T-helper 17 cell (primary cell): ENCODE measurements around the gene PRKCE. TPM values are rescaled to one million over a fixed set of nuclear protein-coding genes. Genes with fewer than 3 reads are reported as not detected.

Source experiments
- ATAC-seq: fragments of 150-1000 bp; cut with Tn5 transposase; 2 replicates; pipeline ENCODE4 v1.10.0; 2021; ENCODE audit warnings: mild to moderate bottlenecking, moderate library complexity
- DNase-seq, 3 donors: peaks; one replicate each; pipeline versions ENCODE4 v3.0.0 to v3.0.0-alpha.2; 2020 to 2021
- H3K9me3 ChIP-seq: one replicate; pipeline ENCODE4 v1.7.0; 2013; ENCODE audit warnings: low read length, mild to moderate bottlenecking; ENCODE audit not compliant: control insufficient read depth, poor library complexity, severe bottlenecking
- H3K27ac Mint-ChIP-seq: one replicate; pipeline ENCODE4 v1.8.0; 2022; ENCODE audit warnings: mild to moderate bottlenecking, moderate library complexity, mixed read lengths
- H3K27me3 Mint-ChIP-seq: one replicate; pipeline ENCODE4 v1.8.0; 2022; ENCODE audit warnings: mixed read lengths
- H3K36me3 Mint-ChIP-seq: one replicate; pipeline ENCODE4 v1.8.0; 2022; ENCODE audit warnings: low read depth, mixed read lengths
- H3K4me1 Mint-ChIP-seq: one replicate; pipeline ENCODE4 v1.8.0; 2022; ENCODE audit warnings: mild to moderate bottlenecking, mixed read lengths
- H3K4me3 Mint-ChIP-seq: one replicate; pipeline ENCODE4 v1.8.0; 2022; ENCODE audit warnings: mild to moderate bottlenecking, moderate library complexity, mixed read lengths
- total RNA-seq, 4 donors: library from RNA in 2 of 4; stranded (reverse) in 2 of 4; gene quantifications; one replicate each; pipeline ENCODE4 v1.2.3 and lab custom pipeline; 2022 to 2026

Gene PRKCE
- total RNA-seq, 2 donors from 2014 or later: 17.6 to 23.7 TPM

- H3K4me3 Mint-ChIP-seq: no peak overlapping the region
- H3K36me3 Mint-ChIP-seq: peaks cover 2% of the 10 kb centered on the region
These were observed 467.3 kb downstream of the PRKCE start for GRCh38 chr2:46118656-46119371.

GRCh38 chr2:46119453-46119852, 468.0 kb downstream of the PRKCE start:
- Mint-ChIP-seq H3K4me1 (no peaks in the 10 kb centered on the region), H3K4me3 (no peak overlapping the region), H3K27me3 (no peaks in the 10 kb centered on the region), H3K27ac (no peak overlapping the region), H3K36me3 (peaks cover 2% of the 10 kb centered on the region)
- DNase-seq: no peak
- ATAC-seq: no peak
- no peaks in the 10 kb centered on the region for H3K9me3 ChIP-seq

More at GRCh38 chr2:46118656-46119371, 467.3 kb downstream of the PRKCE start:
- Mint-ChIP-seq H3K27me3 (no peaks in the 10 kb centered on the region), H3K4me1 (no peaks in the 10 kb centered on the region), H3K27ac (no peak overlapping the region)
- ATAC-seq: no peak
- DNase-seq: no peak
- H3K9me3 ChIP-seq: no peaks in the 10 kb centered on the region

- DNase-seq (no peak), ATAC-seq (no peak)
- H3K4me1 Mint-ChIP-seq: no peaks in the 10 kb centered on the region
- H3K27me3 Mint-ChIP-seq: no peaks in the 10 kb centered on the region
- H3K36me3 Mint-ChIP-seq: peaks cover 4% of the 10 kb centered on the region
- H3K4me3 Mint-ChIP-seq: no peak overlapping the region
- H3K27ac Mint-ChIP-seq: no peak overlapping the region
- H3K9me3 ChIP-seq: no peaks in the 10 kb centered on the region
These were observed 469.5 kb downstream of the PRKCE start for GRCh38 chr2:46120792-46121555.

GRCh38 chr2:46122318-46122976, 471.0 kb downstream of the PRKCE start:
- H3K27me3 Mint-ChIP-seq: no peaks in the 10 kb centered on the region
- ATAC-seq: no peak
- no peak for DNase-seq
- H3K4me1 Mint-ChIP-seq: no peaks in the 10 kb centered on the region
- H3K27ac Mint-ChIP-seq: no peak overlapping the region
- H3K4me3 Mint-ChIP-seq: no peak overlapping the region
- no peaks in the 10 kb centered on the region for H3K9me3 ChIP-seq
- peaks cover 2% of the 10 kb centered on the region for H3K36me3 Mint-ChIP-seq

GRCh38 chr2:46123013-46123412, 471.5 kb downstream of the PRKCE start:
- Mint-ChIP-seq H3K4me3 (no peak overlapping the region), H3K36me3 (peaks cover 2% of the 10 kb centered on the region), H3K27ac (no peak overlapping the region), H3K27me3 (no peaks in the 10 kb centered on the region), H3K4me1 (no peaks in the 10 kb centered on the region)
- DNase-seq: no peak
- no peaks in the 10 kb centered on the region for H3K9me3 ChIP-seq
- no peak for ATAC-seq

GRCh38 chr2:46125798-46126197, 474.3 kb downstream of the PRKCE start:
- Mint-ChIP-seq H3K4me1 (no peaks in the 10 kb centered on the region), H3K27me3 (no peaks in the 10 kb centered on the region), H3K4me3 (no peak overlapping the region), H3K36me3 (peaks cover 2% of the 10 kb centered on the region), H3K27ac (no peak overlapping the region)
- H3K9me3 ChIP-seq: no peaks in the 10 kb centered on the region
- no peak for DNase-seq
- ATAC-seq: no peak

- DNase-seq (no peak), ATAC-seq (no peak)
- no peaks in the 10 kb centered on the region for H3K27me3 Mint-ChIP-seq
- peaks cover 2% of the 10 kb centered on the region for H3K36me3 Mint-ChIP-seq
- no peaks in the 10 kb centered on the region for H3K9me3 ChIP-seq
- H3K27ac Mint-ChIP-seq: no peak overlapping the region
- H3K4me1 Mint-ChIP-seq: no peaks in the 10 kb centered on the region
- no peak overlapping the region for H3K4me3 Mint-ChIP-seq
These were observed 475.1 kb downstream of the PRKCE start for GRCh38 chr2:46126571-46126970.

GRCh38 chr2:46127176-46127575, 475.7 kb downstream of the PRKCE start:
- H3K27ac Mint-ChIP-seq: no peak overlapping the region
- no peak for DNase-seq
- ATAC-seq: no peak
- no peaks in the 10 kb centered on the region for H3K4me1 Mint-ChIP-seq
- no peak overlapping the region for H3K4me3 Mint-ChIP-seq
- H3K36me3 Mint-ChIP-seq: peaks cover 2% of the 10 kb centered on the region
- no peaks in the 10 kb centered on the region for H3K9me3 ChIP-seq
- no peaks in the 10 kb centered on the region for H3K27me3 Mint-ChIP-seq

- H3K36me3 Mint-ChIP-seq: no peaks in the 10 kb centered on the region
- H3K4me3 Mint-ChIP-seq: no peak overlapping the region
- no peak for DNase-seq
- H3K9me3 ChIP-seq: no peaks in the 10 kb centered on the region
- H3K4me1 Mint-ChIP-seq: no peaks in the 10 kb centered on the region
- H3K27me3 Mint-ChIP-seq: no peaks in the 10 kb centered on the region
- ATAC-seq: no peak
- H3K27ac Mint-ChIP-seq: no peak overlapping the region
These were observed 479.0 kb downstream of the PRKCE start for GRCh38 chr2:46130511-46130910.

GRCh38 chr2:46132996-46133395, 481.5 kb downstream of the PRKCE start:
- ATAC-seq (no peak), DNase-seq (no peak)
- no peaks in the 10 kb centered on the region for H3K36me3 Mint-ChIP-seq
- no peaks in the 10 kb centered on the region for H3K9me3 ChIP-seq
- H3K4me3 Mint-ChIP-seq: no peak overlapping the region
- H3K27ac Mint-ChIP-seq: no peak overlapping the region
- H3K27me3 Mint-ChIP-seq: no peaks in the 10 kb centered on the region
- no peaks in the 10 kb centered on the region for H3K4me1 Mint-ChIP-seq

- no peaks in the 10 kb centered on the region for H3K9me3 ChIP-seq
- H3K36me3 Mint-ChIP-seq: no peaks in the 10 kb centered on the region
- H3K4me3 Mint-ChIP-seq: no peak overlapping the region
- no peak for DNase-seq
- H3K4me1 Mint-ChIP-seq: no peaks in the 10 kb centered on the region
- no peak overlapping the region for H3K27ac Mint-ChIP-seq
- no peaks in the 10 kb centered on the region for H3K27me3 Mint-ChIP-seq
- ATAC-seq: no peak
These were observed 483.2 kb downstream of the PRKCE start for GRCh38 chr2:46134531-46135227.

- DNase-seq: no peak
- Mint-ChIP-seq H3K36me3 (no peaks in the 10 kb centered on the region), H3K27me3 (no peaks in the 10 kb centered on the region), H3K27ac (no peak overlapping the region), H3K4me3 (no peak overlapping the region), H3K4me1 (no peaks in the 10 kb centered on the region)
- H3K9me3 ChIP-seq: no peaks in the 10 kb centered on the region
- no peak for ATAC-seq
These were observed 483.9 kb downstream of the PRKCE start for GRCh38 chr2:46135228-46135855.

GRCh38 chr2:46135958-46136357, 484.5 kb downstream of the PRKCE start:
- no peaks in the 10 kb centered on the region for H3K27me3 Mint-ChIP-seq

More at GRCh38 chr2:46135958-46136357, 484.5 kb downstream of the PRKCE start:
- ATAC-seq (no peak), DNase-seq (no peak)
- Mint-ChIP-seq H3K27ac (no peak overlapping the region), H3K36me3 (no peaks in the 10 kb centered on the region), H3K4me3 (no peak overlapping the region), H3K4me1 (no peaks in the 10 kb centered on the region)
- H3K9me3 ChIP-seq: no peaks in the 10 kb centered on the region
